Fibroblast of the conjunctiva (primary cell): ENCODE measurements around the gene FOXP4.

ENCODE experiments used
- DNase-seq: peaks from one replicate; pipeline ENCODE4 v3.0.0-alpha.2; 2010; ENCODE audit warnings: low read depth

FOXP4 gene

GRCh38 chr6:41646026-41646795 lies 100.0 kb downstream of the FOXP4 start:
- DNase-seq: no peak

DNA sequence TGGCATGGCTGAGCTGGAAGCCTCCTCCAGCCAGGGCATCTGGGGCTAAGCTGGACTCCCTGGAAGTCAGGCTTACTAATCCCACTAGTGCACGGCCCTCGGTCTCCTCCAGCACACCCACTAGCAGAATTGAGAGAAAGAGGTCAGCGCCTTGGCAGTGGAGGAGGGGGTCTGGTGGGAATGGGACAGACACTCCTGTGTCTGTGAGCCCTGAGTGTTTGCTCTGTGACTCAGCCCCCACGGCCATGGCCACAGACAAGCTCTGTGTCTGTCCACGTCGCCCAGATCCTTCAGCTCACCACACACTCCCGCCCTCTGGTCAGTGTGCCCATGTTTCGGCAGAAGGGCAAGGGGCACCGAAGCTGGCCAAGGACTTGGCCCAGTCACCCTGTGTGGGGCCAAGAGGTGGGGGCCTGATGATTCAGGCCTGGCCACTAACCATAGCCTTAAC lies 100.9 kb downstream of the FOXP4 start:
- DNase-seq: no peak

- DNase-seq: no peak
These were observed 101.9 kb downstream of the FOXP4 start for GRCh38 chr6:41648070-41648585.

DNA sequence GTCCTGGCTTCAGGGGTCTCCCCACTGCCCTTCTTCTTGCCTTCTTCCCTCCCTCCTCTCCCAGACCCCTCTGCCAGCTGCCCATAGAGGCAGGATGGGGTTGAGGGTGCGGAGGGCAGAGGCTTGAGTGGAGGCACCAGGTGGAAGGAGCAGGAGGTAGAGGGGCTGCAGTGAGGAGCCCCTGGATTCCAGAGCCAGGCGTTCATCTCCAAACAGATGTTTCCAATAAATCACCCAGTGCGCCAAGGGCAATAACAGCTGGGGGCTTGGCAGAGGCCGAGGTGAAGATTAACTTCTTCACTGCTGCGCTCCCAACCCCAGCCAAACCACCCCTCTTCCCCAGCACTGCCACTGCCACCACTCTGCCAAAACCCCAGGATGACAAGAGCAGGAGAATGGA lies 102.7 kb downstream of the FOXP4 start:
- no peak for DNase-seq

DNA sequence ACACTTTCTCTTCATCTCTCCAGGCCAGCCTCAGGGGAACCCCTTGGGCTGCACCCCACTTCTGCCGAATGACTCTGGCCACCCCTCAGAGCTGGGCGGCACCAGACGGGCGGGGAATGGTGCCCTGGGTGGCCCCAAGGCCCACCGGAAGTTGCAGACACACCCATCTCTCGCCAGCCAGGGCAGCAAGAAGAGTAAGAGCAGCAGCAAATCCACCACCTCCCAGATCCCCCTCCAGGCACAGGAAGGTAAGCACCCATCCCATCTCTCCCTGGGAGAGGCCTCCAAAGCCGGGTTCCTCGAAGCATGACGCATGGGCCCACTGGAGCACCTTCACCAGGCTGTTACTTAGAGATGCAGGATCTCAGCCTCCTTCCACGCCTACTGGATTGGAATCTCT lies 103.4 kb downstream of the FOXP4 start:
- no peak for DNase-seq

DNA sequence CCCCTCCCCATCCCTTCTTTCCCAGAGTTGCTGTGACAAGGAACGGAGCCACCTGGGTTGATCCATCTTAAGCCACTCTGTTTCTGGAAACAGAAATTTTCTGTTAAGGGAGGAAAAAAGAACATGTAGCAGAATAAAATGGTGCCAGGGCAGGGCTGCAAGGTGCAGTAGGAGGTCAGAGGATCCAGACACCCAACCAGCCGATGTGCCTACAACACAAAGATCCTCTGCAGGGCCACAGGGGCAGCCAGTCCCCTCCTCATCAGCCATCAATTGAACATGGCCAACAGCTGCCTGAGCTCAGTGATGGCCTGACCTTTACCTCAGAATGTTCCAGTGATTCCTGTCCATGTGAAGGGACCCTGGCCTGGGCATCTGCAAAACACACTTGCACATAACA lies 103.9 kb downstream of the FOXP4 start:
- no peak for DNase-seq

- no peak for DNase-seq
These were observed 105.2 kb downstream of the FOXP4 start for GRCh38 chr6:41651246-41651961.
